ENCODE data around the gene OAS1. TPM values are rescaled to one million over a fixed set of nuclear protein-coding genes. Genes with fewer than 3 reads are reported as not detected.
"Not testable (repeated sequence)": the region's sequence is repeated elsewhere in the genome, so short reads cannot be mapped to it uniquely, and the experiment has no call there.

Gene OAS1
- total and polyA plus RNA-seq, 9 of the 15 experiments (the other 6 are each of a cell fraction or from before 2014, with no cell fraction given) = 0.06 to 0.25 TPM; not detected in 7

GRCh38 chr12:112926416-112927033 lies 19.8 kb downstream of the OAS1 start:
- H3K4me1 ChIP-seq (replicated peaks in 1 of 2; ENCODE audit: control insufficient read depth in 2 of 2, insufficient read depth in 2 of 2, low read length in 2 of 2); H3K79me2 ChIP-seq (ENCODE audit: control insufficient read depth, insufficient read depth, low read length); FAIRE-seq; BruUV-seq (replicated peaks); POLR2A ChIA-PET; H3K4me2 ChIP-seq (ENCODE audit: insufficient read depth, low read length); intact Hi-C loops (cut with micrococcal nuclease); H3K9me3 ChIP-seq (replicated peaks; ENCODE audit: control insufficient read depth, insufficient read depth, low read depth, low read length); H4K20me1 ChIP-seq (replicated peaks; ENCODE audit: control insufficient read depth, insufficient read depth, low read length); CTCF ChIA-PET (ENCODE audit: low intra/inter-chr PET ratio); H2AFZ ChIP-seq (ENCODE audit: low read depth, low read length); ATAC-seq; H3K4me3 ChIP-seq; H3K27ac ChIP-seq (ENCODE audit: extremely low read depth, low read depth, low read length); H3K9ac ChIP-seq (ENCODE audit: insufficient read depth in 1 of 2, low read depth in 2 of 2, low read length in 2 of 2); DNase-seq (ENCODE audit: extremely low read depth in 1 of 4, low spot score in 3 of 4); H3K36me3 ChIP-seq (ENCODE audit: control insufficient read depth, insufficient read depth, low read length); in situ Hi-C loops (cut with MboI); H3K27me3 ChIP-seq (ENCODE audit: control insufficient read depth in 2 of 2, insufficient read depth in 2 of 2, low read length in 2 of 2); H3K9me1 ChIP-seq (ENCODE audit: control insufficient read depth, insufficient read depth, low read length); TF ChIP-seq NR2C2 (CRISPR knock-in tag; IDR thresholded peaks at IDR 0.05): not testable (repeated sequence)
- 0% methylated on average over 7 of the region's 7 CpGs for WGBS (ENCODE audit: insufficient coverage, low coverage, missing lambda C conversion rate)
- TF ChIP-seq NR2C2 (tag; IDR thresholded peaks at IDR 0.05) (0 out of 2 replicates have a peak, but pooled peaks have one; percentile 15), ESRRA (IDR thresholded peaks at IDR 0.05; ENCODE audit: borderline replicate concordance, low read depth) (peak; percentile 45; the same call in 1 of the 2 replicates)

DNA sequence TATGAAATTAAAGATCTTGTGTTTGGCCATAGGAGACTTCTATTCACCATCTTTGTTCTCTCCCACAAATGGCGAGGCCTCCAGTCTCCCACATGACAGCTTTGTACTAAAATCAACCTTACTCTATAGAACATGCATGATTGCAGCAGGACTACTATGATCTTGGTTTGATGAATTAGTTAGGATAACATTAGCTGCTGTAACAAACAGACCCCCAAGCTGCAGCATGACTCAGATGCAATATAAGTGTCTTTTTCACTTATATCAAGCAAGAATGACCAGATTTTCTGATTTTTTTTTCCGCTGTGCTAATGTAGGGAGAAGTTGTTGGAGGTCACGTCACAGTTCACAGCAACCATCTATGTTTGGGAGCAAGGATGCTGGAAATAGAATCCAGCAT lies 20.7 kb downstream of the OAS1 start:
- no peak overlapping the region for H2AFZ ChIP-seq (ENCODE audit: low read depth, low read length)
- H3K27me3 ChIP-seq (ENCODE audit: control insufficient read depth in 2 of 2, insufficient read depth in 2 of 2, low read length in 2 of 2) = no peaks in the 10 kb centered on the region
- H3K4me1 ChIP-seq (replicated peaks in 1 of 2; ENCODE audit: control insufficient read depth in 2 of 2, insufficient read depth in 2 of 2, low read length in 2 of 2) = no peaks in the 10 kb centered on the region
- H3K4me2 ChIP-seq (ENCODE audit: insufficient read depth, low read length) = no peak overlapping the region
- CTCF ChIA-PET (ENCODE audit: low intra/inter-chr PET ratio) = no interaction called here
- DNase-seq (ENCODE audit: extremely low read depth in 1 of 4, low spot score in 3 of 4) (no peak), FAIRE-seq (no peak), ATAC-seq (no peak)
- no peaks in the 10 kb centered on the region for H3K9me1 ChIP-seq (ENCODE audit: control insufficient read depth, insufficient read depth, low read length)
- H3K79me2 ChIP-seq (ENCODE audit: control insufficient read depth, insufficient read depth, low read length) = no peaks in the 10 kb centered on the region
- H3K27ac ChIP-seq (ENCODE audit: extremely low read depth, low read depth, low read length) = no peak overlapping the region
- no peaks in the 10 kb centered on the region; the same call in 1 of the 2 replicates for H3K9me3 ChIP-seq (replicated peaks; ENCODE audit: control insufficient read depth, insufficient read depth, low read depth, low read length)
- TF ChIP-seq ZNF263 (CRISPR knock-in tag; IDR thresholded peaks at IDR 0.05; ENCODE audit: borderline replicate concordance) = no peak
- peak; percentile 87; the same call in 1 of the 2 replicates for TF ChIP-seq ZNF12 (CRISPR knock-in tag; IDR thresholded peaks at IDR 0.05)
- no peak for TF ChIP-seq FOXM1 (IDR thresholded peaks at IDR 0.05; ENCODE audit: low read depth)
- no peak for TF ChIP-seq FOXM1 (CRISPR knock-in tag; IDR thresholded peaks at IDR 0.05; ENCODE audit: low read depth)
- TF ChIP-seq ZNF699 (CRISPR knock-in tag; IDR thresholded peaks at IDR 0.05; ENCODE audit: insufficient replicate concordance) = no peak
- TF ChIP-seq ZKSCAN8 (CRISPR knock-in tag; IDR thresholded peaks at IDR 0.05) = no peak
- POLR2A ChIA-PET = interaction anchor here (0.9 kb wide), 1 partner anchor 11 kb away, joined by 3 read pairs; the partner anchor contains the start of gene OAS3
- no peaks in the 10 kb centered on the region for H3K36me3 ChIP-seq (ENCODE audit: control insufficient read depth, insufficient read depth, low read length)
- no peak overlapping the region for H3K9ac ChIP-seq (ENCODE audit: insufficient read depth in 1 of 2, low read depth in 2 of 2, low read length in 2 of 2)
- no peaks in the 10 kb centered on the region for H4K20me1 ChIP-seq (replicated peaks; ENCODE audit: control insufficient read depth, insufficient read depth, low read length)
- no peak overlapping the region for H3K4me3 ChIP-seq
- intact Hi-C loops (cut with micrococcal nuclease) (no loop called here), in situ Hi-C loops (cut with MboI) (no loop called here)
- 0% methylated on average over 3 of the region's 3 CpGs for WGBS (ENCODE audit: insufficient coverage, low coverage, missing lambda C conversion rate)
- BruUV-seq (replicated peaks) = no TSS peak
